ENCODE results near the gene TMC1. TPM values are rescaled to one million over a fixed set of nuclear protein-coding genes. Genes with fewer than 3 reads are reported as not detected.

TMC1 gene
- total RNA-seq, 1 experiment from 2014 or later = 5.5 TPM

DNA sequence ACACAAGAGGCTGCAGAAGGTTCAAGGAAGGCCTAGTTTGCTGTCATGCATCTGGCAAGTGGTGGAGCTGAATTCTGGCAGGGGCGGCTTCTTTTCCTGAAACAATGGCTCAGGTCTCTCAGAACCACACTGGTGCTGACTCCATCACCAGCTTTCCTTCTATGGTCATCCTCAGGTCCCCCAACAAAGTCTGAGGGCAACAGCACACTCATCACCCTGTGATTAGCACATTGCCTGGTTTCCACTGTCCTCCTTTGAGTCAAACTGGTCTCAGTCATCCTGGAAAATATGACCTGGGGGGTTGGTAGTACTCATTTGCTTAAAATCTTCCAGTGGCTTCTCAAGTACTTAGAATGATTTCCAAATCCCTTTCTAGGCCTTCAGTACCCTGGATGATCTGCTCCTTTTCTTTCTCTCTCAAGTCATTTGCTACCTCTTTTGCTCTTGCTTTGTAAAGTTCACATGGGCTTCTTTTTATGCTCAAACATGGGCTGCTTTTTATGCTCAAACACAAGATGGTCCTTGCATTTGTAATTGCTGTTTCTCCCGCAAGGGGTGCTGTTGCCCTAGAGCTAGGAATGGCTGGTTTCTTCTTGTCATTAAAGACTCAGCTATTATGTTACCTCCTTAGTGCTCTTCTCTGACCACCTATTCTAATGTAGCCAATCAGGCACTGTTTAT is 286.5 kb downstream of the TMC1 start:
- H3K27me3 ChIP-seq (ENCODE audit: insufficient read depth, low read depth) = no peaks in the 10 kb centered on the region
- no peak overlapping the region for H3K27ac ChIP-seq
- POLR2A ChIA-PET (ENCODE audit: unreplicated experiment) = no interaction called here
- H4K20me1 ChIP-seq (ENCODE audit: insufficient read depth) = no peaks in the 10 kb centered on the region
- no peaks in the 10 kb centered on the region for H3K9me3 ChIP-seq (ENCODE audit: insufficient read depth, low read depth)
- H3F3A ChIP-seq (ENCODE audit: insufficient read depth, low read depth) = no peaks in the 10 kb centered on the region
- TF ChIP-seq, protein P1, sequence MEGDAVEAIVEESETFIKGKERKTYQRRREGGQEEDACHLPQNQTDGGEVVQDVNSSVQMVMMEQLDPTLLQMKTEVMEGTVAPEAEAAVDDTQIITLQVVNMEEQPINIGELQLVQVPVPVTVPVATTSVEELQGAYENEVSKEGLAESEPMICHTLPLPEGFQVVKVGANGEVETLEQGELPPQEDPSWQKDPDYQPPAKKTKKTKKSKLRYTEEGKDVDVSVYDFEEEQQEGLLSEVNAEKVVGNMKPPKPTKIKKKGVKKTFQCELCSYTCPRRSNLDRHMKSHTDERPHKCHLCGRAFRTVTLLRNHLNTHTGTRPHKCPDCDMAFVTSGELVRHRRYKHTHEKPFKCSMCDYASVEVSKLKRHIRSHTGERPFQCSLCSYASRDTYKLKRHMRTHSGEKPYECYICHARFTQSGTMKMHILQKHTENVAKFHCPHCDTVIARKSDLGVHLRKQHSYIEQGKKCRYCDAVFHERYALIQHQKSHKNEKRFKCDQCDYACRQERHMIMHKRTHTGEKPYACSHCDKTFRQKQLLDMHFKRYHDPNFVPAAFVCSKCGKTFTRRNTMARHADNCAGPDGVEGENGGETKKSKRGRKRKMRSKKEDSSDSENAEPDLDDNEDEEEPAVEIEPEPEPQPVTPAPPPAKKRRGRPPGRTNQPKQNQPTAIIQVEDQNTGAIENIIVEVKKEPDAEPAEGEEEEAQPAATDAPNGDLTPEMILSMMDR (conservative IDR thresholded peaks at IDR 0.05) = peak; percentile 50
- no peak for TF ChIP-seq EZH2 (IDR thresholded peaks at IDR 0.05; ENCODE audit: low read depth)
- no peak overlapping the region for H2AFZ ChIP-seq
- H3K36me3 ChIP-seq (ENCODE audit: low read depth) = no peaks in the 10 kb centered on the region
- CTCF ChIA-PET = no interaction called here
- H3K4me3 ChIP-seq = no peak overlapping the region
- BruUV-seq (replicated peaks) = no TSS peak
- no peak for DNase-seq
- intact Hi-C loops (cut with micrococcal nuclease; ENCODE audit: unreplicated experiment) = no loop called here
- no peak overlapping the region for H3K4me2 ChIP-seq
- H3K4me1 ChIP-seq (replicated peaks; ENCODE audit: insufficient read depth) = no peaks in the 10 kb centered on the region
- no peaks in the 10 kb centered on the region for H3K79me2 ChIP-seq (ENCODE audit: low read depth)
- H3K9me2 ChIP-seq (ENCODE audit: insufficient read depth) = no peaks in the 10 kb centered on the region

- Histone ChIP-seq H3K4me1 (replicated peaks; ENCODE audit: insufficient read depth) (no peaks in the 10 kb centered on the region; the same call in 1 of the 2 replicates), H3K36me3 (ENCODE audit: low read depth) (no peaks in the 10 kb centered on the region), H2AFZ (no peak overlapping the region), H3K27me3 (ENCODE audit: insufficient read depth, low read depth) (no peaks in the 10 kb centered on the region), H3K4me3 (no peak overlapping the region), H4K20me1 (ENCODE audit: insufficient read depth) (no peaks in the 10 kb centered on the region), H3K4me2 (no peak overlapping the region), H3K9me3 (ENCODE audit: insufficient read depth, low read depth) (no peaks in the 10 kb centered on the region), H3K9me2 (ENCODE audit: insufficient read depth) (no peaks in the 10 kb centered on the region), H3K27ac (no peak overlapping the region), H3K79me2 (ENCODE audit: low read depth) (no peaks in the 10 kb centered on the region), H3F3A (ENCODE audit: insufficient read depth, low read depth) (no peaks in the 10 kb centered on the region)
- DNase-seq = no peak
- no TSS peak for BruUV-seq (replicated peaks)
- no peak for TF ChIP-seq EZH2 (IDR thresholded peaks at IDR 0.05; ENCODE audit: low read depth)
- POLR2A ChIA-PET (ENCODE audit: unreplicated experiment) = interaction anchor here (0.8 kb wide), 1 partner anchor 471 kb away, joined by 12 read pairs; no protein-coding TSS in a partner anchor
- intact Hi-C loops (cut with micrococcal nuclease; ENCODE audit: unreplicated experiment) = no loop called here
- CTCF ChIA-PET = no interaction called here
Observed at GRCh38 chr9:72808446-72808768, 287.0 kb downstream of the TMC1 start.

GRCh38 chr9:72809586-72809985 is 288.2 kb downstream of the TMC1 start:
- H3K27ac ChIP-seq = no peak overlapping the region
- H3K27me3 ChIP-seq (ENCODE audit: insufficient read depth, low read depth) = no peaks in the 10 kb centered on the region
- H3K4me3 ChIP-seq = no peak overlapping the region
- H3F3A ChIP-seq (ENCODE audit: insufficient read depth, low read depth) = no peaks in the 10 kb centered on the region
- H3K4me1 ChIP-seq (replicated peaks; ENCODE audit: insufficient read depth) = no peaks in the 10 kb centered on the region; the same call in 1 of the 2 replicates
- H3K9me3 ChIP-seq (ENCODE audit: insufficient read depth, low read depth) = no peaks in the 10 kb centered on the region
- no peak overlapping the region for H3K4me2 ChIP-seq
- H2AFZ ChIP-seq = no peak overlapping the region
- no peaks in the 10 kb centered on the region for H3K36me3 ChIP-seq (ENCODE audit: low read depth)
- no peak for DNase-seq
- BruUV-seq (replicated peaks) = no TSS peak
- ChIA-PET POLR2A (ENCODE audit: unreplicated experiment) (interaction anchor here (0.6 to 0.8 kb wide), 2 partner anchors 267 to 472 kb away, joined by 5 to 12 read pairs; no protein-coding TSS in a partner anchor), CTCF (no interaction called here)
- TF ChIP-seq, protein P1 (conservative IDR thresholded peaks at IDR 0.05) = no peak
- TF ChIP-seq EZH2 (IDR thresholded peaks at IDR 0.05; ENCODE audit: low read depth) = no peak
- H4K20me1 ChIP-seq (ENCODE audit: insufficient read depth) = no peaks in the 10 kb centered on the region
- no peaks in the 10 kb centered on the region for H3K9me2 ChIP-seq (ENCODE audit: insufficient read depth)
- intact Hi-C loops (cut with micrococcal nuclease; ENCODE audit: unreplicated experiment) = no loop called here
- H3K79me2 ChIP-seq (ENCODE audit: low read depth) = no peaks in the 10 kb centered on the region

All from PC-9 (cell line).